ENCODE data around the gene EFTUD2.

- TF ChIP-seq POLR2A (IDR thresholded peaks at IDR 0.05): no peak
- no peak for TF ChIP-seq EP300 (IDR thresholded peaks at IDR 0.05)
- TF ChIP-seq CTCF (IDR thresholded peaks at IDR 0.05): no peak
- TF ChIP-seq POLR2AphosphoS5 (IDR thresholded peaks at IDR 0.05): no peak
Measured at GRCh38 chr17:44930667-44931066, 31.4 kb upstream of the EFTUD2 start.

Data from stomach (tissue), 4 donors.